Upper lobe of left lung (tissue), 4 donors: ENCODE results near the gene GTF3C5.

Source experiments
- CTCF ChIP-seq, 6 experiments: fragments of 450-650 bp in 4 of 6; fragments of 200-600 bp in 2 of 6; sonication (generic) in 2 of 6; IDR thresholded peaks; one replicate each; pipeline ENCODE4 v1.5.1; 2016 to 2019; ENCODE audit warnings: antibody characterized with exemption in 6 of 6
- POLR2A ChIP-seq, 4 donors: fragments of 450-650 bp; IDR thresholded peaks; one replicate each; pipeline ENCODE4 v1.5.1; 2016 to 2017; ENCODE audit warnings: antibody characterized with exemption in 4 of 4, mild to moderate bottlenecking in 2 of 4

DNA sequence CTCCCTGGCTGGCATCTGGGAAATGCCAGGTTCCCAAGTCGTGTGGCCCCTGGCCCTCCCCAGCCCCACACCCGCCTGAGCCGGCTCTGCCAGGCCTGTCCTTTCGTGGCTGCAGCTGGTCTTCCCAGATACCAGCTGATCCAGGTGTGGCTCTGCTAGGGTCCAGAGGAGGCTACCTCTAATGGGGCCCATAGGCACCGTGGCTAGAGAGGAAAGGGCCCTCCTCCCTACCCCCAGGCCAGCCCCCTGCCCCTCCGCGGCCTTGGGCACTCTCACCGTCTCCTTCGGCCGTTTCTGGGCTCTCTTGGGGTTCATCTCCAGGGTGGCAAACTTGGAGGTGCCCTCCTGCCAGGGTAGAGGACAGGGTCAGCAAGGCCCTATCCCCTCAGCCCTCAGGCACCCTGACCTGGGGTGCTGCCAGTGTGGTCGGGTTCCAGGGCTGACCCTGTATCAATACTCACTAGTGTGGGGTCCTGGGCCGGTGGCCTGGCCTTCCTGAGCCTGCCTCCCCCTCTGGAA is 73.2 kb downstream of the GTF3C5 start:
- TF ChIP-seq POLR2A (IDR thresholded peaks at IDR 0.05) (no peak), CTCF (IDR thresholded peaks at IDR 0.05) (no peak)
